Smooth muscle cell (in vitro differentiated cells): Measurements from ENCODE around the gene ERBIN. TPM values are rescaled to one million over a fixed set of nuclear protein-coding genes. Genes with fewer than 3 reads are reported as not detected.
"Not testable (repeated sequence)": the region's sequence is repeated elsewhere in the genome, so short reads cannot be mapped to it uniquely, and the experiment has no call there.

Experiments
- DNase-seq: peaks from one replicate; lab custom pipeline; 2025; ENCODE audit not compliant: unreplicated experiment; lab: John Stamatoyannopoulos, UW
- H2AFZ ChIP-seq: fragments of 200-600 bp; sonication (generic); 2 replicates; pipeline ENCODE4 v1.6.0; 2016; ENCODE audit warnings: antibody characterized with exemption, low read depth, mild to moderate bottlenecking
- H3F3A ChIP-seq: fragments of 200-600 bp; sonication (generic); 2 replicates; pipeline ENCODE4 v1.6.0; 2017; ENCODE audit warnings: antibody characterized with exemption, low read depth
- H3K27ac ChIP-seq: fragments of 200-600 bp; sonication (generic); 2 replicates; pipeline ENCODE4 v1.5.1; 2016; ENCODE audit warnings: low read depth, mild to moderate bottlenecking
- H3K27me3 ChIP-seq: fragments of 200-600 bp; sonication (generic); 2 replicates; pipeline ENCODE4 v1.6.1; 2016; ENCODE audit warnings: low read depth, mild to moderate bottlenecking
- H3K36me3 ChIP-seq: fragments of 200-600 bp; sonication (generic); 2 replicates; pipeline ENCODE4 v1.5.1; 2016; ENCODE audit warnings: low read depth
- H3K4me1 ChIP-seq: fragments of 200-600 bp; sonication (generic); 2 replicates; pipeline ENCODE4 v1.5.1; 2016; ENCODE audit warnings: low read depth
- H3K4me2 ChIP-seq: fragments of 200-600 bp; sonication (generic); 2 replicates; pipeline ENCODE4 v1.6.0; 2016; ENCODE audit warnings: mild to moderate bottlenecking
- H3K4me3 ChIP-seq: fragments of 200-600 bp; sonication (generic); 2 replicates; pipeline ENCODE4 v1.5.1; 2016; ENCODE audit warnings: mild to moderate bottlenecking
- H3K79me2 ChIP-seq: fragments of 200-600 bp; sonication (generic); 2 replicates; pipeline ENCODE4 v1.6.0; 2016; ENCODE audit warnings: low read depth, mild to moderate bottlenecking
- H3K9ac ChIP-seq: fragments of 200-600 bp; sonication (generic); 2 replicates; pipeline ENCODE4 v1.6.0; 2016; ENCODE audit warnings: low read depth
- H3K9me3 ChIP-seq: fragments of 200-600 bp; sonication (generic); replicated peaks from 2 replicates; pipeline ENCODE4 v1.5.1; 2016; ENCODE audit warnings: low read depth
- H4K20me1 ChIP-seq: fragments of 200-600 bp; sonication (generic); 2 replicates; pipeline ENCODE4 v1.6.0; 2016; ENCODE audit warnings: low read depth
- CTCF ChIP-seq: fragments of 200-600 bp; sonication (generic); IDR thresholded peaks from 2 replicates; pipeline ENCODE4 v1.5.1; 2017; ENCODE audit warnings: borderline replicate concordance, mild to moderate bottlenecking, antibody characterized with exemption; ENCODE audit not compliant: insufficient read depth, poor library complexity, severe bottlenecking
- whole genome bisulfite sequencing: methylation state at CpG from one replicate; pipeline ENCODE4 v1.1.7; 2016; ENCODE audit warnings: low lambda C conversion rate; 5-methylcytosine and 5-hydroxymethylcytosine counted together
- polyA plus RNA-seq: library from polyadenylated mRNA; unstranded; fragments of >200 nt; fragmentation: Nextera tagmentation; extraction: Ambion mirVana; gene quantifications from 2 replicates; pipeline ENCODE4 v1.2.1, GENCODE V29; 2016
- total RNA-seq: library from RNA; depleted of rRNA; stranded (reverse); fragments of >200 nt; gene quantifications from 2 replicates; pipeline ENCODE4 v1.2.3, GENCODE V29; 2014

ERBIN gene
- total and polyA plus RNA-seq, 2 experiments from 2014 or later, result 16.8 to 75.8 TPM

DNA sequence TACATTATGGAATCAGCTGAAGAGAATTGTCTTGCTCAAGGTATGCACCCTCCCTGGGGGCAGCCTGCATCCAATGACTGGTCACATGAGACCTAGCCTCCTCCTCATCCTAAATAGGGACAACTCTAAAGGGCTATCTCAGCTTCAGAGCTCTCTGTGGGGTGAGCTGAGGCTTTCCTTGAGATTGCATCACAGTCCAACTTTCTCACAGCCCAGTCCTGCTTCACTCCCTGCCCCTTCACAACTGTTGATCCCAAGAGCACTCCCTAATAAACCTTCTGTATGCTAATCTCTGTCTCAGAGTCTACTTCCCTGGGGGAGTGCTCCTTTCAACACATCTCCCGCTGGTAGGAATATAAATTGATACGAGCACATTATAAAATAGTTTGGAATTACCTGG is 44.1 kb upstream of the ERBIN start:
- Histone ChIP-seq H4K20me1 (no peaks in the 10 kb centered on the region), H3K4me1 (no peaks in the 10 kb centered on the region), H3F3A (no peaks in the 10 kb centered on the region), H3K27ac (no peak overlapping the region), H3K9me3 (no peaks in the 10 kb centered on the region), H3K9ac (no peak overlapping the region), H2AFZ (no peak overlapping the region), H3K79me2 (no peaks in the 10 kb centered on the region), H3K36me3 (no peaks in the 10 kb centered on the region), H3K27me3 (no peaks in the 10 kb centered on the region), H3K4me3 (no peak overlapping the region), H3K4me2 (no peak overlapping the region)
- no peak for DNase-seq
- no peak for TF ChIP-seq CTCF
- WGBS, result 47% methylated on average over 2 of the region's 2 CpGs

DNA sequence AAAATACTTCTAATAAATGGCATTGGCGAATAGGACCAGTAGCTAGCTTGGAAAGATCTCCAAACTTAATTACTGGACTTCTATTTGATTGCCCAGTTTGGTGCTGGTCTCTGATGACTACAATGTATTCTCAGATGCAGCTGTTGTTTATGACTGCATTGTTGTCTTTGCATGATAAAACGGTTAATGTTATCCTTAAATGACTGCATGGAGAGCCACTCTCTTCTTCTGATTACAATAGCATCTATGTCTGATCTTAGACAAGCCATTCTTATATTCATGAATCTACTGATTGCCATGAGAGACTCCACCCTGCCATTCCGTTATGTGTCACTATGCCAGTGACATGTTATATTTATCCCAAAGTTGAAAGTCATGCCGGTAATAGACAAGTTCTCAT is 42.9 kb upstream of the ERBIN start:
- Histone ChIP-seq H3F3A (no peaks in the 10 kb centered on the region), H3K4me3 (no peak overlapping the region), H3K4me2 (no peak overlapping the region), H3K4me1 (no peaks in the 10 kb centered on the region), H3K27me3 (no peaks in the 10 kb centered on the region), H4K20me1 (no peaks in the 10 kb centered on the region), H3K27ac (no peak overlapping the region), H3K9ac (no peak overlapping the region), H3K79me2 (no peaks in the 10 kb centered on the region), H3K9me3 (no peaks in the 10 kb centered on the region), H2AFZ (no peak overlapping the region), H3K36me3 (no peaks in the 10 kb centered on the region)
- WGBS, result 91% methylated on average over 4 of the region's 4 CpGs
- no peak for TF ChIP-seq CTCF
- no peak for DNase-seq

GRCh38 chr5:65886387-65886786 is 40.0 kb upstream of the ERBIN start:
- TF ChIP-seq CTCF, result no peak
- no peak for DNase-seq
- Histone ChIP-seq H3K4me2 (no peak overlapping the region), H3K36me3 (no peaks in the 10 kb centered on the region), H3K27me3 (no peaks in the 10 kb centered on the region), H3K9ac (no peak overlapping the region), H3K4me1 (no peaks in the 10 kb centered on the region), H3K4me3 (no peak overlapping the region), H2AFZ (no peak overlapping the region), H3K79me2 (no peaks in the 10 kb centered on the region), H3K27ac (no peak overlapping the region), H3K9me3 (no peaks in the 10 kb centered on the region), H3F3A (no peaks in the 10 kb centered on the region), H4K20me1 (no peaks in the 10 kb centered on the region)
- WGBS, result 84% methylated on average over 7 of the region's 7 CpGs

GRCh38 chr5:65892024-65892423 is 34.4 kb upstream of the ERBIN start:
- H3F3A ChIP-seq, H3K36me3 ChIP-seq, H3K79me2 ChIP-seq, DNase-seq, H3K9ac ChIP-seq, H3K4me2 ChIP-seq, H4K20me1 ChIP-seq, H2AFZ ChIP-seq, H3K27me3 ChIP-seq, H3K27ac ChIP-seq, H3K4me3 ChIP-seq, H3K9me3 ChIP-seq, H3K4me1 ChIP-seq: not testable (repeated sequence)
- 97% methylated on average over 2 of the region's 2 CpGs for WGBS
